HG03571 (cell line): ENCODE results near the gene PLAA.

Experiments
- ATAC-seq: cut with Tn5 transposase; IDR thresholded peaks from one replicate; pipeline ENCODE4 v1.9.1; 2021; ENCODE audit not compliant: unreplicated experiment

PLAA gene

DNA sequence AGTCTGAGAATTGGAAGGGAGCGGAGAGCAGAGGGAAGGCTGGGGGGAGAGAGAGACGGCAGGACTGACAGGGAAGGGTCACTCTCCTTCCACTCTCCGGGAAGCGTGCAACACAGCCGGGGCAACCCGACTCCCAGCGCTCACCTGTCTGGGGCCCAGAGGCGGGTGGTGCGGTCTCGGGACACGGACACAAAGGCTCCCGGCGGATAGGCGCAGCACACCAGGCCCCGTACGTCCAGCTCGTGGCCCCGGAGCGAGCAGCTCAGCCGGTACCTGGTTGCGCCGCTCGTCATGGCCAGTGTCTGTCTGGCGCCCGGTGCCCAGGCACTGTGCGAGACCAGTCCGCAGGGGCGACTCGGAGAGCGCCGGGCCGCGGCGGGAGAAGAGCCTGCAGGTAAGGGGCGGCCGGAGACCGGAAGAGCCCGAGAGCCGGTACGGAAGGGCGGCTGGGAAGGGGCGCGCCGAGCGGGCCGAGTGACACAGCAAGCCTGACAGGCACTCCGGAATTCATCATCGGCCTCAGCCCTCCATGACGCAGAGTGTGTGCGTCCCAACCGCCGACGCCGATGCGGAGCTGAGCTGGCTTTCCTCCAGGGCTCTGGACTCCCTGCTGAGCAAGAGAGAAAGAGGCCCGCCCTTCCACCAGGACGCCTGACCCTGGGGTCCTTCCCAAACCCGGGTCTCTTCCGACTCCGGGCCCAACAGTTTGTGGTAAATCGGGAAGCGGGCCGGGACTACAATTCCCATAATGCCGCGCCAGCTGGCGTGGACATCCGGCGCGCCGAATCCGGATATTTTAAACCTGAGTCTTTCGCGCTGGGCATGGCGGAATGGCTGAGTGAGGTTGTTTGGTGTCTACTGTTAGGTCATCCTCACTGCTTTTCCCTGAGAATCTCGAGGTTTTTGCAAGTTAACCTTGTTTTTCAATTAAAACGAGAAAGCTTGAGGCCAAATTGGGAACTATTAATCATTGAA is at the start of gene PLAA:
TSS of gene PLAA (minus strand) at position 490 of the 975 bp plus-strand sequence. CDS start at position 293, 197 bp downstream.
- ATAC-seq: peak; percentile 98

DNA sequence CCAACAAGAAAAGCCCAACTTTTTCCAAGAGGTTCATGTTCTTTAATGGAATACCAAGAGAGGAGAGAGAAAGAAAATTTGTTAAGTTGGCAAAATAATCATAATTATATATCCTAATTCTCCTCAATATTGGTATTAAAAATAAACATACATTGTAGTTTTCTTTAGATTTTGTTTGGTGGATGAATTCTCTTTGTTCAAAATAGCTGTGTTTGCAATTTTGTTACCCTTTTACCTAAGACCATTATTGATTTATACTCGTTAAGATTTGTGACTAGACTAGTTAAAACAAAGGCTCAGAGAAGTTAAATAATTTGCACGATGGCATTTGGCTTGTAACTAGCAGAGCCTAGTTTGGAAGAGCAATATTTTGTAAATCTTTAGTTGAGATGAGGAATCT is 48.8 kb upstream of the PLAA start:
- ATAC-seq: no peak

- no peak for ATAC-seq
These were observed 36.3 kb upstream of the PLAA start for GRCh38 chr9:26983340-26983739.

GRCh38 chr9:26975728-26976707 is 29.0 kb upstream of the PLAA start:
- ATAC-seq: no peak

DNA sequence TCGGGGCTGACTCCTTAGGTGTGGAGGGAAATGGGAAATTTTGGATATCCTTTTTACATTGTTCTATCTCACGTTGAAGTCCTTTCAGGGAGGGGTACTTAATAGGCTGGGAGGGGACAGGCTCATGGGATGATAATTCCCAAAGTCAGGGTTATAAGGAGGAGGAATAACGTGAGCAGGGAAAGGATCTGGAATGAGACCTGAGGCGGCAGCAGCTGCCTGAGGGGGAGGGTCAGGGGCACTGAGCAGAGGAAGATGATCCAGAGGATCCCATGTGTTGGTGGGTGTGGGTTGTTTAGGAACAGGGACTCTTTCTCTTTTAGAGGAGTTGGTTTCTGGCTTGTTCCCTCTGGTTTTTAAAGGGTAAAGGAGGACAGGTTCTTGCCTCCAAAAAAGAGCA is 27.9 kb upstream of the PLAA start:
- ATAC-seq: no peak

- no peak for ATAC-seq
These were observed 26.9 kb upstream of the PLAA start for GRCh38 chr9:26973989-26974388.

DNA sequence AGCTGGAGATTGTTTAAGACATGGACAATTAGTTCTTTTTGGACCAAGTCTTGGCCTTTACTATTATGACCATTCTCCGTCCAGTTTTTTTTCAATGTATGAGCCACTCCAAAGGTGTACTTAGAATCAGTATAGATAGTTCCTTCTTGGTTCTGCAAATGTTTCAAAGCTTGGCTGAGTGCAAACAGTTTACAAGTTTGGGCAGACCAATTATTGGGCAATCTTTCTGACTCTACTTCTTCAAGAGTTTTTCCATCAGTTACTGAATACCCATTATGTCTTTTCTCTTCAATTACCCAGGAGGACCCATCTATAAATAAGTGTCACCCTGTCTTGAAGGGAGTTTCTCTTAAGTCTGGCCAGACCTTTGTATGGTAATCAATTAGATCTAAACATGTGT is 24.7 kb upstream of the PLAA start:
- ATAC-seq: no peak

DNA sequence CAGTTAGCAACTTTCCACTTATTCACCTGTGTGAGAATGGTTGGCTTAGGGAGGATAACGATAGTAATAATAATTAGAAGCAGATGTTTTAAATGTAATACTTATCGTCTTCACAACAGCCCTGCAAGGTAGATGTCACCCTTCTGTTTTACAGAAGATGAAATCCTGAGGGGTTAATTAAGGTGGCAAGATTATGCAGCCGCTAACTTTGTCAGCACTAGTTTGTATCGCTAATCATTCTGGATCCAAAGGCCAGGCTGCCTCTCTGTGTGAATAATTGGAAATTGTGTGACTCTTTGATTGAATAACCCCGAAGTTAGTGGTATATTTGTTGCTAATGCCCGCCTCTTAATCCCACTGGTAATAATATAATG is 9.8 kb upstream of the PLAA start:
- no peak for ATAC-seq

- ATAC-seq: peak; percentile 99
These were observed 9.1 kb upstream of the PLAA start, which contains the start of gene IFT74 for GRCh38 chr9:26955921-26956859. TSS of gene IFT74 (plus strand) at chr9:26956412. CDS start at chr9:26961968, 5,556 bp downstream.

DNA sequence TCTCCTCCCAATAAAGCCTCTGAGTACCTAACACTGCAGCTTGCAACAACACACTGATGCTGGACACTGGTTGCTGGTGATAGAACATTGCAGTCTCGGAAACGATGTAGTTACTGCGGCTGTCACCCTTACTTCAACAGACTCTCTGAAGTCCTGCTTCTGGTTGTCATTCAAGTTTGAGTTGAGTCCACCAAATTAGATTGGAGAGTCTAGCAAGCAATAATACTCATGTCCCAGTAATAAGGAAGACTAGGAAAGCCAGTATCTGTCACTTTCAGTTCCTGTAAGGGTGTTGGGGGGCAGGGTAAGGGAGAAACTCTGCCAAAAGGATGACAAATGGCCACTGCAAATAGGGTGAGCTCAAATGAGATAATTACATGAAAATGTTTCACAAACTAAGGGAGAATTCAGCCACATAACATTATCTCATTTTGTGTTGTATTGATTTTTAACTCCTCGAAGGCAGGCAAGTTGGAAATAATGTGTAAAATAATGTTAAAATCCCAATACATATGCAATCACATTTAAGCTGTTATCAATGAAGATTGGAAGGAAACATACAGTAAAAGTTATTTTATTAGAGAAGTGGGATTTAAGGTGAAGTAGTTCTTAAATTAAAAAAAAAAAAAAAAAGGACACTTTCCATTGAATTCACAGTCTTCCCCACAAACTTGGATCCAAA is 8.3 kb upstream of the PLAA start:
- ATAC-seq: no peak

- ATAC-seq: no peak
These were observed 7.0 kb upstream of the PLAA start for GRCh38 chr9:26954050-26954508.

GRCh38 chr9:26951794-26952193 is 4.8 kb upstream of the PLAA start:
- no peak for ATAC-seq

DNA sequence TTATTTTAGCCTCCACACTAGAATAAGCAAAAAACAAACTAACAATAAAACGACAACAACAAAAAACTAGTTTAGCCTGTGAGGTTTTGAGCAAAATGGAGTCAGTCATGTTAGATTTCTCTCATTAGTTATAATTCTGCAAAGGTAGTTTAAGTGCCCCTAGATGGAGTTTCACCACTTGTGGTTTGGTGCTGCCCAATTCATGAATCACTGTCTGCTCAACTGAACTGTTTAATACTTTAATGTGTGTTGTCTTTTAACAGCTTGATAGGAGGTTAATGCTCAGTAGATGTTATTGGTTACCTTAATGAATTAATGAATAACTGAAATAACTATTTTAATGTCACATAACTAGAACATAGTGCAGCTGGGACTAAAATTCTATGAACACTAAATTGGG is 3.5 kb upstream of the PLAA start:
- ATAC-seq: no peak

- ATAC-seq: no peak
These were observed 2.6 kb upstream of the PLAA start for GRCh38 chr9:26949637-26950069.

DNA sequence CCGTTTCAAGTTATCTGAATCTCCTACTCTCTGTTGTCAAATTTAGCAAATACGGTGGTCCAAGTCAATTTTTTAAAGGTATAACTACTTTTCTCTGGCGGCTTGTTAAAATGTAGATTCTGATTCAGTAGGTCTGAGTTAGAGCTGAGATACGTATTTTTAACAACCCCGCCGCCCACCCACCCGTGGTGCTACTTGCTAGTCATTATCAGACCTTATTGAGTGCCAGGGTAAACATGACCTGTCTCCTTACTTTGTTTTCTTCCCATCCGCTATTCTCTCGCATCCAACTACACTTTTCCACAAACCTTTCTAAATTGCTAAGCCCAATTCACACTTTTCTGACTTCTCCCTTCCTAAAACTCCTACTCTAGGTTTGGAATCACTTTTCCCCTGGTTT is 694 bp upstream of the PLAA start:
- ATAC-seq: no peak

DNA sequence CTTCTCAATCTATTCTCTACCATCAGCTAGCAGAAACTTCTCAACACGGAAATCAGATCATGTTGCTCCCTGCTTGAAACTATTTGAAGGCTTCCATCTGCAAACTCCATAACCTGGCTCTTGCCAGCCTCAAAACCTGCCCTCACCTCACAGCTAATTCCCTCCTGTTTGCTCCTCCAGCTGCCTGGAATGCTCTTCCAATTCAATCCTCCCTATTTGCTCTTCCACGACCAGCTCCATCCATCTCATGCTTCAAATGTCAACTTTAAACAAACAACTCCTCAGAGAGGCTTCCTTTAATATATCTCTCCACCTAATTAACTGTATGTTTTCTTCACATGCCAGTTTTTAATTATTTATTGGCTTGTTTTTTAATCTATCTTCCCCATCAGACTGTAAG is 1.5 kb downstream of the PLAA start:
- ATAC-seq: no peak

GRCh38 chr9:26940779-26941178 is 6.3 kb downstream of the PLAA start:
- no peak for ATAC-seq

- no peak for ATAC-seq
These were observed 6.9 kb downstream of the PLAA start for GRCh38 chr9:26939955-26940711.

- ATAC-seq: no peak
These were observed 9.1 kb downstream of the PLAA start for GRCh38 chr9:26937816-26938371.
